Measurements from ENCODE around the gene GRHL1. TPM values are rescaled to one million over a fixed set of nuclear protein-coding genes. Genes with fewer than 3 reads are reported as not detected.

GRHL1 gene
- total and polyA plus RNA-seq, 9 of the 15 experiments (the other 6 are each of a cell fraction or from before 2014, with no cell fraction given): 1.7 to 6.1 (median 4.7) TPM

DNA sequence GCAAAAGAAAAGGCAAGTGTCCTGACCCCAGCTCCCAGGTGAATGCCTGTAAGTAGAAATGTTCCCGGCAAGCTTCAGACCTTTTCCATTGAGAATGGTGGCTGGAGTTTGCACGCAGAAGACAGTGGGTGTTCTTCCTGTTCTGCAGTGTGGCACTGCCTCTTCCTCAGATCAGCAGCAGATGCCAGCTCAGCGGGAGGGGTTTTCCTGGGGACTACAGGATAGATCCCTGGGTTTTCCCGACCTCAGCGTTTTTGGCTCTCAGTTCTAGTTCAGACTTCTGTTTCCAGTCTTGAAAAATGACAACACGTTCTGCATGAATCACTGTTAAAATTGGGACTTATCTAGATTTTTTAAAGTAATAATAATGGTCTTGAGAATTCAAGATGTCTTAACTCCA is 39.2 kb downstream of the GRHL1 start:
- 69% methylated on average over 6 of the region's 6 CpGs for WGBS (ENCODE audit: insufficient coverage, low coverage, missing lambda C conversion rate)
- no peak overlapping the region for H3K27ac ChIP-seq (ENCODE audit: extremely low read depth, low read depth, low read length)
- H2AFZ ChIP-seq (ENCODE audit: low read depth, low read length): no peak overlapping the region
- H3K9me3 ChIP-seq (replicated peaks; ENCODE audit: control insufficient read depth, insufficient read depth, low read depth, low read length): no peaks in the 10 kb centered on the region
- no TSS peak for BruUV-seq (replicated peaks)
- no peak overlapping the region for H3K4me3 ChIP-seq
- DNase-seq (ENCODE audit: extremely low read depth in 1 of 4, low spot score in 3 of 4): no peak
- no peaks in the 10 kb centered on the region for H3K79me2 ChIP-seq (ENCODE audit: control insufficient read depth, insufficient read depth, low read length)
- H3K4me1 ChIP-seq (replicated peaks in 1 of 2; ENCODE audit: control insufficient read depth in 2 of 2, insufficient read depth in 2 of 2, low read length in 2 of 2): no peaks in the 10 kb centered on the region
- peaks cover 5% of the 10 kb centered on the region; the same call in 1 of the 3 replicates for H3K36me3 ChIP-seq (ENCODE audit: control insufficient read depth, insufficient read depth, low read length)
- no peak overlapping the region for H3K4me2 ChIP-seq (ENCODE audit: insufficient read depth, low read length)
- H4K20me1 ChIP-seq (replicated peaks; ENCODE audit: control insufficient read depth, insufficient read depth, low read length): no peaks in the 10 kb centered on the region
- ATAC-seq: no peak
- H3K27me3 ChIP-seq (ENCODE audit: control insufficient read depth in 2 of 2, insufficient read depth in 2 of 2, low read length in 2 of 2): no peaks in the 10 kb centered on the region
- in situ Hi-C loops (cut with MboI) (no loop called here), intact Hi-C loops (cut with micrococcal nuclease) (no loop called here)
- CTCF ChIA-PET (ENCODE audit: low intra/inter-chr PET ratio): no interaction called here
- POLR2A ChIA-PET: interaction anchor here (1.0 to 1.2 kb wide), 2 partner anchors 12 to 20 kb away, joined by 3 read pairs; no protein-coding TSS in a partner anchor
- no peaks in the 10 kb centered on the region for H3K9me1 ChIP-seq (ENCODE audit: control insufficient read depth, insufficient read depth, low read length)
- peak overlapping the region in 1 of 2 experiments; percentile 29; a peak in 1 of 4 replicates for H3K9ac ChIP-seq (ENCODE audit: insufficient read depth in 1 of 2, low read depth in 2 of 2, low read length in 2 of 2)
- peak; percentile 46 for FAIRE-seq
- no peak for TF ChIP-seq KDM5B (IDR thresholded peaks at IDR 0.05; ENCODE audit: insufficient replicate concordance, low read depth, low read length)
- peak; percentile 72 for TF ChIP-seq MAFG (tag; conservative IDR thresholded peaks at IDR 0.05)
- no peak for TF ChIP-seq SIN3B (IDR thresholded peaks at IDR 0.05; ENCODE audit: low read depth)
- TF ChIP-seq NR3C1 (CRISPR knock-in tag; IDR thresholded peaks at IDR 0.05): no peak
- TF ChIP-seq, protein P1, sequence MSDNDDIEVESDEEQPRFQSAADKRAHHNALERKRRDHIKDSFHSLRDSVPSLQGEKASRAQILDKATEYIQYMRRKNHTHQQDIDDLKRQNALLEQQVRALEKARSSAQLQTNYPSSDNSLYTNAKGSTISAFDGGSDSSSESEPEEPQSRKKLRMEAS (CRISPR knock-in tag; IDR thresholded peaks at IDR 0.05): no peak
- TF ChIP-seq ILK (tag; IDR thresholded peaks at IDR 0.05; ENCODE audit: borderline replicate concordance, low read depth): no peak
- TF ChIP-seq ZNF274 (IDR thresholded peaks at IDR 0.05; ENCODE audit: borderline replicate concordance, low read depth, low read length): no peak
- TF ChIP-seq, protein P2, sequence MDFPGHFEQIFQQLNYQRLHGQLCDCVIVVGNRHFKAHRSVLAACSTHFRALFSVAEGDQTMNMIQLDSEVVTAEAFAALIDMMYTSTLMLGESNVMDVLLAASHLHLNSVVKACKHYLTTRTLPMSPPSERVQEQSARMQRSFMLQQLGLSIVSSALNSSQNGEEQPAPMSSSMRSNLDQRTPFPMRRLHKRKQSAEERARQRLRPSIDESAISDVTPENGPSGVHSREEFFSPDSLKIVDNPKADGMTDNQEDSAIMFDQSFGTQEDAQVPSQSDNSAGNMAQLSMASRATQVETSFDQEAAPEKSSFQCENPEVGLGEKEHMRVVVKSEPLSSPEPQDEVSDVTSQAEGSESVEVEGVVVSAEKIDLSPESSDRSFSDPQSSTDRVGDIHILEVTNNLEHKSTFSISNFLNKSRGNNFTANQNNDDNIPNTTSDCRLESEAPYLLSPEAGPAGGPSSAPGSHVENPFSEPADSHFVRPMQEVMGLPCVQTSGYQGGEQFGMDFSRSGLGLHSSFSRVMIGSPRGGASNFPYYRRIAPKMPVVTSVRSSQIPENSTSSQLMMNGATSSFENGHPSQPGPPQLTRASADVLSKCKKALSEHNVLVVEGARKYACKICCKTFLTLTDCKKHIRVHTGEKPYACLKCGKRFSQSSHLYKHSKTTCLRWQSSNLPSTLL (IDR thresholded peaks at IDR 0.05): no peak
- TF ChIP-seq, protein P3, sequence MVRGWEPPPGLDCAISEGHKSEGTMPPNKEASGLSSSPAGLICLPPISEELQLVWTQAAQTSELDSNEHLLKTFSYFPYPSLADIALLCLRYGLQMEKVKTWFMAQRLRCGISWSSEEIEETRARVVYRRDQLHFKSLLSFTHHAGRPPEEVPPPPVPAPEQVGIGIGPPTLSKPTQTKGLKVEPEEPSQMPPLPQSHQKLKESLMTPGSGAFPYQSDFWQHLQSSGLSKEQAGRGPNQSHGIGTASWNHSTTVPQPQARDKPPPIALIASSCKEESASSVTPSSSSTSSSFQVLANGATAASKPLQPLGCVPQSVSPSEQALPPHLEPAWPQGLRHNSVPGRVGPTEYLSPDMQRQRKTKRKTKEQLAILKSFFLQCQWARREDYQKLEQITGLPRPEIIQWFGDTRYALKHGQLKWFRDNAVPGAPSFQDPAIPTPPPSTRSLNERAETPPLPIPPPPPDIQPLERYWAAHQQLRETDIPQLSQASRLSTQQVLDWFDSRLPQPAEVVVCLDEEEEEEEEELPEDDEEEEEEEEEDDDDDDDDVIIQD (CRISPR knock-in tag; IDR thresholded peaks at IDR 0.05): no peak
- peak; percentile 82 for TF ChIP-seq ZNF316 (IDR thresholded peaks at IDR 0.05)
- no peak for TF ChIP-seq FOXJ2 (tag; IDR thresholded peaks at IDR 0.05)
- no peak for TF ChIP-seq CEBPG (CRISPR knock-in tag; IDR thresholded peaks at IDR 0.05)
- no peak for TF ChIP-seq CEBPG (tag; conservative IDR thresholded peaks at IDR 0.05 in 1 of 2, IDR thresholded peaks at IDR 0.05 in 1 of 2)
- peak; percentile 90 for TF ChIP-seq MAFK (IDR thresholded peaks at IDR 0.05; ENCODE audit: low read length)
- TF ChIP-seq MXI1 (IDR thresholded peaks at IDR 0.05; ENCODE audit: low read depth, low read length): no peak
- TF ChIP-seq C11orf30 (IDR thresholded peaks at IDR 0.05; ENCODE audit: low read depth): peak; percentile 78
- no peak for TF ChIP-seq PHB (CRISPR knock-in tag; IDR thresholded peaks at IDR 0.05)
- no peak for TF ChIP-seq ETS2 (tag; IDR thresholded peaks at IDR 0.05; ENCODE audit: borderline replicate concordance, poor library complexity, severe bottlenecking)
- TF ChIP-seq TFAM (CRISPR knock-in tag; conservative IDR thresholded peaks at IDR 0.05): no peak
- TF ChIP-seq ZNF23 (CRISPR knock-in tag; IDR thresholded peaks at IDR 0.05): no peak
- TF ChIP-seq MBD2 (IDR thresholded peaks at IDR 0.05; ENCODE audit: borderline replicate concordance, low read depth): no peak
- TF ChIP-seq ZNF232 (CRISPR knock-in tag; IDR thresholded peaks at IDR 0.05): no peak
- peak; percentile 88 for TF ChIP-seq MAFF (IDR thresholded peaks at IDR 0.05; ENCODE audit: low read length)

All from K562 (cell line).